AG04450 (cell line): Measurements from ENCODE around the gene CCDC187. TPM values are rescaled to one million over a fixed set of nuclear protein-coding genes. Genes with fewer than 3 reads are reported as not detected.
"Not testable (repeated sequence)": the region's sequence is repeated elsewhere in the genome, so short reads cannot be mapped to it uniquely, and the experiment has no call there.

Source experiments
- CTCF ChIA-PET: fragments of 300-600, 350-600 bp; formaldehyde crosslinking; extraction: SDS; loops from one replicate; lab custom pipeline; 2022; ENCODE audit warnings: antibody characterized with exemption, inconsistent platforms; lab: Charles Lee
- POLR2A ChIA-PET: fragments of 350-600 bp; formaldehyde crosslinking; extraction: SDS; loops from one replicate; lab custom pipeline; 2021; ENCODE audit warnings: antibody characterized with exemption, inconsistent platforms; lab: Yijun Ruan, JAX
- DNase-seq: peaks from one replicate; pipeline ENCODE4 v3.0.0-alpha.2; 2011; ENCODE audit warnings: low read depth, low spot score
- H3K27ac ChIP-seq: one replicate; pipeline ENCODE4 v1.5.1; 2012; ENCODE audit warnings: low read depth, low read length, control low read depth
- H3K27me3 ChIP-seq: one replicate; pipeline ENCODE4 v1.6.0; 2012; ENCODE audit warnings: low read length; ENCODE audit not compliant: control insufficient read depth, insufficient read depth
- H3K4me3 ChIP-seq: 2 replicates; pipeline ENCODE4 v1.5.1; 2011; ENCODE audit warnings: mild to moderate bottlenecking, low read depth, low read length, control low read depth
- H3K9me3 ChIP-seq: 2 replicates; pipeline ENCODE4 v1.5.1; 2012; ENCODE audit warnings: low read length; ENCODE audit not compliant: control insufficient read depth, insufficient read depth
- CTCF ChIP-seq: IDR thresholded peaks from 2 replicates; pipeline ENCODE4 v1.5.1; 2011; ENCODE audit warnings: low read depth, low read length, control low read depth, inconsistent platforms
- polyA plus RNA-seq: library from polyadenylated mRNA; depleted of rRNA; stranded (reverse); fragments of >200 nt; gene quantifications from 2 replicates; pipeline ENCODE4 v1.2.3, GENCODE V29; 2011

CCDC187 gene
- polyA plus RNA-seq, 1 experiment: not detected

- ChIA-PET POLR2A (no interaction called here), CTCF (no interaction called here)
Observed at GRCh38 chr9:136239983-136240330, 63.9 kb downstream of the CCDC187 start.

GRCh38 chr9:136239135-136239982, 64.5 kb downstream of the CCDC187 start:
- no peak for TF ChIP-seq CTCF
- CTCF ChIA-PET: no interaction called here
- Histone ChIP-seq H3K9me3 (no peaks in the 10 kb centered on the region; the same call in 1 of the 2 replicates), H3K4me3 (no peak overlapping the region), H3K27ac (no peak overlapping the region), H3K27me3 (no peaks in the 10 kb centered on the region)
- DNase-seq: no peak
- POLR2A ChIA-PET: no interaction called here

More at GRCh38 chr9:136239983-136240330, 63.9 kb downstream of the CCDC187 start:
- no peak for TF ChIP-seq CTCF
- DNase-seq: no peak
- no peak overlapping the region for H3K4me3 ChIP-seq
- H3K27me3 ChIP-seq: no peaks in the 10 kb centered on the region
- H3K9me3 ChIP-seq: no peaks in the 10 kb centered on the region; the same call in 1 of the 2 replicates
- no peak overlapping the region for H3K27ac ChIP-seq

GRCh38 chr9:136238342-136238732, 65.6 kb downstream of the CCDC187 start:
- TF ChIP-seq CTCF: no peak
- DNase-seq: no peak
- no peak overlapping the region for H3K4me3 ChIP-seq
- no peaks in the 10 kb centered on the region for H3K27me3 ChIP-seq
- no peaks in the 10 kb centered on the region; the same call in 1 of the 2 replicates for H3K9me3 ChIP-seq
- H3K27ac ChIP-seq: no peak overlapping the region
- POLR2A ChIA-PET: no interaction called here
- CTCF ChIA-PET: no interaction called here

DNA sequence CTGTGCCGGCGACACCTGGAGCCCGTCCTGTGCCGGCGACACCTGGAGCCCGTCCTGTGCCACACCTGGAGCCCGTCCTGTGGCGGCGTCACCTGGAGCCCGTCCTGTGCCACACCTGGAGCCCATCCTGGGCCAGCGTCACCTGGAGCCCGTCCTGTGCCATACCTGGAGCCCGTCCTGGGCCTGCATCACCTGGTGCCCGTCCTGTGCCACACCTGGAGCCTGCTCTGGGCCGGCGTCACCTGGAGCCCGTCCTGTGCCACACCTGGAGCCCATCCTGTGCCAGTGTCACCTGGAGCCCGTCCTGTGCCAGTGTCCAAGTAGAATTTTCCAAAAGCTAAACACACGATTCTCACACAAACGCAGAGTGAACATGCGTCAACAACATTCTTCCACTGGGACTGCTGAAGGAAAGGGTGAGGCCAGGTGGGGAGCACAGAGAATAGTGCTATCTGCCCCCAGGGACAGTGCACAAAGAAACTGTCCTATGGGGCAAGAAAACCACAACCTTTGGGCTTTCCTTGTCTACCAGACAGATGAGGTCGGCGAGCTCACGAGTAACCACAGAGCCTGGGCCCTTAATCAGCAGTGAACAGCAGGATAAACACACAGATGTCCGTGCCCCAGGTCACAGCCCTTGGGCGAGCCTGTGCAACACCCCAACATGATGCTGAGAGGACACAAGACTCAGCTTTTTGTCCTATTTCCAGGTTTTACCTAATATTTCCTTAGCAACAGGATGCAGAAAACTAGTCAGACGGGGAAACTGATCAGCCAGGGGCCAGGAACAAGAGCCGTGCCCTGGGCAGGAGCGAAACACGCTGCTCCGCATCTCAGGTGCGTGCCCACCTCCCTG, 66.2 kb downstream of the CCDC187 start:
- H3K9me3 ChIP-seq: no peaks in the 10 kb centered on the region; the same call in 1 of the 2 replicates
- no peak overlapping the region for H3K4me3 ChIP-seq
- no peak for TF ChIP-seq CTCF
- H3K27ac ChIP-seq: no peak overlapping the region
- no peaks in the 10 kb centered on the region for H3K27me3 ChIP-seq
- POLR2A ChIA-PET: no interaction called here
- CTCF ChIA-PET: no interaction called here
- no peak for DNase-seq

GRCh38 chr9:136236471-136237410, 67.2 kb downstream of the CCDC187 start:
- H3K9me3 ChIP-seq, POLR2A ChIA-PET, H3K27ac ChIP-seq, CTCF ChIA-PET, H3K4me3 ChIP-seq, DNase-seq, H3K27me3 ChIP-seq: not testable (repeated sequence)
